Mucosa of descending colon (tissue), 3 donors: Measurements from ENCODE around the gene TMEM82. TPM values are rescaled to one million over a fixed set of nuclear protein-coding genes. Genes with fewer than 3 reads are reported as not detected.

Experiments used
- ATAC-seq: fragments of 200-7000 bp; cut with Tn5 transposase; one replicate; pipeline ENCODE4 v1.9.1; 2020; ENCODE audit warnings: mild to moderate bottlenecking, moderate library complexity
- DNase-seq, 3 donors: peaks; one replicate each; pipeline ENCODE4 v3.0.0-alpha.2; 2020
- H3K36me3 ChIP-seq: fragments of 200-600 bp; one replicate; pipeline ENCODE4 v1.8.0; 2021; ENCODE audit warnings: low read depth, mild to moderate bottlenecking
- H3K4me1 ChIP-seq: fragments of 200-600 bp; one replicate; pipeline ENCODE4 v1.8.0; 2021; ENCODE audit warnings: low read depth, mild to moderate bottlenecking
- H3K4me3 ChIP-seq: fragments of 200-600 bp; one replicate; pipeline ENCODE4 v1.8.0; 2021; ENCODE audit warnings: mild to moderate bottlenecking
- H3K9me3 ChIP-seq: fragments of 200-600 bp; one replicate; pipeline ENCODE4 v1.8.0; 2021; ENCODE audit warnings: mild to moderate bottlenecking
- CTCF ChIP-seq: fragments of 200-600 bp; IDR thresholded peaks from one replicate; pipeline ENCODE4 v1.8.0; 2022; ENCODE audit warnings: antibody characterized with exemption, mild to moderate bottlenecking
- intact Hi-C, 2 donors: fragments of 100-400 bp; cut with DNase I in 1 of 2; cut with micrococcal nuclease in 1 of 2; formaldehyde crosslinking; loops; one replicate each; pipeline versions ENCODE4 v1.11.0 to v1.11.1; 2022; cut with DNase I, micrococcal nuclease
- total RNA-seq, 3 donors: library from RNA; stranded (reverse); fragmentation: NEBNext Ultra II Directional in 2 of 3; extraction: Animal tissue kit (Norgen Biotek cat#: 25700) in 2 of 3; gene quantifications; one replicate each; pipeline versions ENCODE4 v1.2.1 to v1.2.4, GENCODE V29; 2021 to 2023
- donor health status: DM: no; HTN: no; CAD: no; lungs with moderate emphysema.
- donor health status: DM: no; HTN: no; CAD: no.
- donor health status: DM: no; HTN: yes; CAD: no.

The TMEM82 gene
- total RNA-seq, 3 donors from 2014 or later, result 8.0 to 19.7 (median 16.8) TPM

- DNase-seq (no peak), ATAC-seq (no peak)
- no peaks in the 10 kb centered on the region for H3K36me3 ChIP-seq
- H3K9me3 ChIP-seq, result no peaks in the 10 kb centered on the region
- no peak overlapping the region for H3K4me3 ChIP-seq
- H3K4me1 ChIP-seq, result peaks cover 17% of the 10 kb centered on the region
- no peak for TF ChIP-seq CTCF
- intact Hi-C loops, result no loop called here
Measured at GRCh38 chr1:15775706-15776105, 33.4 kb downstream of the TMEM82 start.

GRCh38 chr1:15777909-15778707 is 35.8 kb downstream of the TMEM82 start:
- no peaks in the 10 kb centered on the region for H3K9me3 ChIP-seq
- TF ChIP-seq CTCF, result no peak
- no peak for DNase-seq
- H3K4me3 ChIP-seq, result no peak overlapping the region
- ATAC-seq, result no peak
- H3K36me3 ChIP-seq, result no peaks in the 10 kb centered on the region
- H3K4me1 ChIP-seq, result peaks cover 22% of the 10 kb centered on the region
- intact Hi-C loops, result no loop called here

GRCh38 chr1:15785683-15786082 is 43.4 kb downstream of the TMEM82 start:
- TF ChIP-seq CTCF, result no peak
- intact Hi-C loops, result no loop called here
- no peak overlapping the region for H3K4me3 ChIP-seq
- H3K4me1 ChIP-seq, result peaks cover 5% of the 10 kb centered on the region
- H3K9me3 ChIP-seq, result no peaks in the 10 kb centered on the region
- ATAC-seq (no peak), DNase-seq (no peak)
- H3K36me3 ChIP-seq, result peaks cover 5% of the 10 kb centered on the region

- peak in 1 of 3 donors; percentile 37 for DNase-seq
- H3K4me1 ChIP-seq, result no peaks in the 10 kb centered on the region
- intact Hi-C loops, result no loop called here
- H3K9me3 ChIP-seq, result no peaks in the 10 kb centered on the region
- no peak for TF ChIP-seq CTCF
- peak; percentile 32 for ATAC-seq
- H3K4me3 ChIP-seq, result no peak overlapping the region
- H3K36me3 ChIP-seq, result peaks cover 5% of the 10 kb centered on the region
Measured at GRCh38 chr1:15786581-15786980, 44.3 kb downstream of the TMEM82 start.

GRCh38 chr1:15788624-15789301 is 46.5 kb downstream of the TMEM82 start:
- peak; percentile 27 for ATAC-seq

More at GRCh38 chr1:15788624-15789301, 46.5 kb downstream of the TMEM82 start:
- DNase-seq, result no peak
- H3K9me3 ChIP-seq, result no peaks in the 10 kb centered on the region
- intact Hi-C loops, result no loop called here
- H3K36me3 ChIP-seq, result peaks cover 5% of the 10 kb centered on the region
- no peak for TF ChIP-seq CTCF
- peaks cover 6% of the 10 kb centered on the region for H3K4me1 ChIP-seq
- H3K4me3 ChIP-seq, result no peak overlapping the region
